Muscle of leg (tissue), 11 donors: ENCODE results near the gene TRIM22. TPM values are rescaled to one million over a fixed set of nuclear protein-coding genes. Genes with fewer than 3 reads are reported as not detected.
"Not testable (repeated sequence)": the region's sequence is repeated elsewhere in the genome, so short reads cannot be mapped to it uniquely, and the experiment has no call there.

Source experiments
- DNase-seq: peaks from one replicate; pipeline ENCODE4 v3.0.0; 2013
- H3K27ac ChIP-seq: one replicate; pipeline ENCODE4 v1.5.1; 2013; ENCODE audit warnings: mild to moderate bottlenecking, low read length, control low read depth
- H3K27me3 ChIP-seq: one replicate; pipeline ENCODE4 v1.6.1; 2013; ENCODE audit warnings: low read length; ENCODE audit not compliant: control insufficient read depth, insufficient read depth
- H3K36me3 ChIP-seq: one replicate; pipeline ENCODE4 v1.6.1; 2013; ENCODE audit warnings: low read length; ENCODE audit not compliant: control insufficient read depth, insufficient read depth
- H3K4me1 ChIP-seq: one replicate; pipeline ENCODE4 v1.6.1; 2013; ENCODE audit warnings: low read length; ENCODE audit not compliant: control insufficient read depth, insufficient read depth
- H3K4me3 ChIP-seq: one replicate; pipeline ENCODE4 v1.5.1; 2013; ENCODE audit warnings: low read length, control low read depth
- H3K9me3 ChIP-seq: replicated peaks from 2 replicates; pipeline ENCODE4 v1.6.1; 2013; ENCODE audit warnings: low read depth, low read length; ENCODE audit not compliant: control insufficient read depth
- WGBS: methylation state at CpG from one replicate; pipeline ENCODE4 v1.1.5; 2013; ENCODE audit warnings: missing lambda C conversion rate; ENCODE audit not compliant: insufficient coverage; 5-methylcytosine and 5-hydroxymethylcytosine counted together
- polyA plus RNA-seq, 8 donors: library from polyadenylated mRNA; unstranded; fragments of 120-200 nt; gene quantifications; one replicate each; pipeline versions ENCODE4 v1.2.1 to v1.2.3, GENCODE V29; 2013; ENCODE audit warnings: inconsistent platforms in 1 of 8, low replicate concordance in 1 of 8; ENCODE audit not compliant: insufficient read length in 8 of 8, insufficient read depth in 1 of 8
- total RNA-seq: library from RNA; stranded (reverse); fragments of 120-200 nt; gene quantifications from one replicate; pipeline ENCODE4 v1.2.4, GENCODE V29; 2013

Gene TRIM22
- total and polyA plus RNA-seq, 9 donors = 6.7 to 12.1 (median 9.3) TPM

GRCh38 chr11:5688482-5688881 lies 1.1 kb upstream of the TRIM22 start:
- H3K27me3 ChIP-seq = no peaks in the 10 kb centered on the region
- H3K4me3 ChIP-seq = no peak overlapping the region
- no CpG with 5 or more reads among the region's 1 CpG for WGBS
- no peaks in the 10 kb centered on the region for H3K36me3 ChIP-seq
- peaks cover 10% of the 10 kb centered on the region for H3K4me1 ChIP-seq
- no peak for DNase-seq
- H3K27ac ChIP-seq = no peak overlapping the region
- no peaks in the 10 kb centered on the region for H3K9me3 ChIP-seq

GRCh38 chr11:5690216-5690615 lies 626 bp downstream of the TRIM22 start:
- WGBS = no CpG with 5 or more reads among the region's 5 CpGs
- Histone ChIP-seq H3K27me3 (no peaks in the 10 kb centered on the region), H3K4me3 (peak overlapping the region; percentile 52), H3K36me3 (no peaks in the 10 kb centered on the region), H3K27ac (peak overlapping the region; percentile 93), H3K4me1 (peaks cover 5% of the 10 kb centered on the region), H3K9me3 (no peaks in the 10 kb centered on the region)
- DNase-seq = peak; percentile 24

GRCh38 chr11:5690736-5691135 lies 1.1 kb downstream of the TRIM22 start:
- WGBS = 96% methylated on average over 4 of the region's 5 CpGs
- H3K4me1 ChIP-seq = peaks cover 3% of the 10 kb centered on the region
- peak overlapping the region; percentile 52 for H3K4me3 ChIP-seq

GRCh38 chr11:5691238-5691963 lies 1.8 kb downstream of the TRIM22 start:
- H3K27me3 ChIP-seq, H3K9me3 ChIP-seq, H3K36me3 ChIP-seq, H3K4me1 ChIP-seq, H3K27ac ChIP-seq, DNase-seq: not testable (repeated sequence)
- H3K4me3 ChIP-seq = peak overlapping the region; percentile 52
- no CpG with 5 or more reads among the region's 12 CpGs for whole genome bisulfite sequencing

More at GRCh38 chr11:5690736-5691135, 1.1 kb downstream of the TRIM22 start:
- H3K27ac ChIP-seq = peak overlapping the region; percentile 0
- no peaks in the 10 kb centered on the region for H3K27me3 ChIP-seq
- no peaks in the 10 kb centered on the region for H3K9me3 ChIP-seq
- peak; percentile 20 for DNase-seq
- H3K36me3 ChIP-seq = no peaks in the 10 kb centered on the region

GRCh38 chr11:5691964-5692361 lies 2.4 kb downstream of the TRIM22 start:
- Histone ChIP-seq H3K4me3 (no peak overlapping the region), H3K9me3 (no peaks in the 10 kb centered on the region), H3K27me3 (no peaks in the 10 kb centered on the region), H3K4me1 (peaks cover 3% of the 10 kb centered on the region), H3K36me3 (peaks cover 5% of the 10 kb centered on the region), H3K27ac (no peak overlapping the region)
- DNase-seq = no peak
- no CpG with 5 or more reads among the region's 3 CpGs for WGBS

- H3K27me3 ChIP-seq = no peaks in the 10 kb centered on the region
- peaks cover 3% of the 10 kb centered on the region for H3K4me1 ChIP-seq
- no peak overlapping the region for H3K27ac ChIP-seq
- no peaks in the 10 kb centered on the region for H3K9me3 ChIP-seq
- no CpG with 5 or more reads among the region's 1 CpG for WGBS
- peaks cover 9% of the 10 kb centered on the region for H3K36me3 ChIP-seq
- no peak for DNase-seq
- no peak overlapping the region for H3K4me3 ChIP-seq
These were observed 5.1 kb downstream of the TRIM22 start for GRCh38 chr11:5694642-5695041.

GRCh38 chr11:5695580-5695979 lies 6.0 kb downstream of the TRIM22 start:
- Histone ChIP-seq H3K27me3 (no peaks in the 10 kb centered on the region), H3K4me1 (peaks cover 3% of the 10 kb centered on the region), H3K27ac (no peak overlapping the region), H3K9me3 (no peaks in the 10 kb centered on the region), H3K36me3 (peaks cover 9% of the 10 kb centered on the region), H3K4me3 (no peak overlapping the region)
- DNase-seq = no peak
- 75% methylated on average over 1 of the region's 1 CpG for WGBS

- WGBS = 63% methylated on average over 2 of the region's 2 CpGs
- peaks cover 9% of the 10 kb centered on the region for H3K36me3 ChIP-seq
These were observed 6.6 kb downstream of the TRIM22 start for GRCh38 chr11:5696210-5696609.

GRCh38 chr11:5698281-5698680 lies 8.7 kb downstream of the TRIM22 start:
- WGBS = 40% methylated on average over 1 of the region's 7 CpGs
- no peak overlapping the region for H3K4me3 ChIP-seq
- DNase-seq = no peak
- H3K4me1 ChIP-seq = no peaks in the 10 kb centered on the region
- no peaks in the 10 kb centered on the region for H3K9me3 ChIP-seq
- H3K36me3 ChIP-seq = peaks cover 9% of the 10 kb centered on the region
- no peaks in the 10 kb centered on the region for H3K27me3 ChIP-seq
- no peak overlapping the region for H3K27ac ChIP-seq

More at GRCh38 chr11:5696210-5696609, 6.6 kb downstream of the TRIM22 start:
- no peak overlapping the region for H3K4me3 ChIP-seq
- H3K9me3 ChIP-seq = no peaks in the 10 kb centered on the region
- H3K27ac ChIP-seq = no peak overlapping the region
- no peaks in the 10 kb centered on the region for H3K4me1 ChIP-seq
- no peak for DNase-seq
- no peaks in the 10 kb centered on the region for H3K27me3 ChIP-seq

- 90% methylated on average over 2 of the region's 10 CpGs for WGBS
These were observed 10.9 kb downstream of the TRIM22 start for GRCh38 chr11:5700421-5701054.

More at GRCh38 chr11:5700421-5701054, 10.9 kb downstream of the TRIM22 start:
- no peaks in the 10 kb centered on the region for H3K4me1 ChIP-seq
- H3K4me3 ChIP-seq = no peak overlapping the region
- H3K27me3 ChIP-seq = no peaks in the 10 kb centered on the region
- DNase-seq = no peak
- H3K9me3 ChIP-seq = no peaks in the 10 kb centered on the region
- H3K36me3 ChIP-seq = peaks cover 9% of the 10 kb centered on the region
- H3K27ac ChIP-seq = no peak overlapping the region
